Measurements from ENCODE around the gene DDX17.

DDX17 gene

DNA sequence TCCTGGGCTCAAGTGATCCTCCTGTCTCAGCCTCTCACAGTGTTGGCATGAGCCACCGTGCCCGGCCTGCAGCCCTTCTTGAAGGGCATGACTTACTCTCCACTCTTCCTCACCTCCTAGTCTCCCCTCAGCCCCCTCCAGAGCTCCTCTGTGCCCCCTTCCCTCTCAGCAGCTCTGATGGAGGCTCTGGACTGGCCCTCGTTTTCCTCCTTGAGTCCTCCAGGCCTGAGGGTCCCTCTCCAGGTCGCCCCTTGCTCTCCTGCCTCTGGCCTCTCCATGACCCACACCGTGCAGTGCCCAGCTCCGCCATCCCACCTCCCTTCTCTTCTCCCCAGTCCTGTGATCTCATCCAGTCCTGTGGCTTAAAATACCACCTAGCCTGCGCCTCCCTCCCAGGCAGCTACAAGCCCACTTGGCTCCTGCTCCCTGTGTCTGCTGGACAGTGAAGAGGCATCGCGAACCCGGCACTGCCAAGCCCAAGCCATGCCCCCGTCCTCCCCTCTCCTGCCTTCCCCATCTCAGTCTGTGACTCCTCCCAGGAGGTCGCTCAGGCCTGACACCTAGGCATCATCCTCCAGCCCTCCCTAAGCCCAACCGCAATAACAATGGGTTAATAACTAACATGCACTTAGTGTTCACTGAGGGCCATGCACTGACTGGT, 63.0 kb downstream of the DDX17 start:
- no peak overlapping the region for H3K4me3 ChIP-seq (ENCODE audit: low read depth, low read length)
- TF ChIP-seq, protein P1, sequence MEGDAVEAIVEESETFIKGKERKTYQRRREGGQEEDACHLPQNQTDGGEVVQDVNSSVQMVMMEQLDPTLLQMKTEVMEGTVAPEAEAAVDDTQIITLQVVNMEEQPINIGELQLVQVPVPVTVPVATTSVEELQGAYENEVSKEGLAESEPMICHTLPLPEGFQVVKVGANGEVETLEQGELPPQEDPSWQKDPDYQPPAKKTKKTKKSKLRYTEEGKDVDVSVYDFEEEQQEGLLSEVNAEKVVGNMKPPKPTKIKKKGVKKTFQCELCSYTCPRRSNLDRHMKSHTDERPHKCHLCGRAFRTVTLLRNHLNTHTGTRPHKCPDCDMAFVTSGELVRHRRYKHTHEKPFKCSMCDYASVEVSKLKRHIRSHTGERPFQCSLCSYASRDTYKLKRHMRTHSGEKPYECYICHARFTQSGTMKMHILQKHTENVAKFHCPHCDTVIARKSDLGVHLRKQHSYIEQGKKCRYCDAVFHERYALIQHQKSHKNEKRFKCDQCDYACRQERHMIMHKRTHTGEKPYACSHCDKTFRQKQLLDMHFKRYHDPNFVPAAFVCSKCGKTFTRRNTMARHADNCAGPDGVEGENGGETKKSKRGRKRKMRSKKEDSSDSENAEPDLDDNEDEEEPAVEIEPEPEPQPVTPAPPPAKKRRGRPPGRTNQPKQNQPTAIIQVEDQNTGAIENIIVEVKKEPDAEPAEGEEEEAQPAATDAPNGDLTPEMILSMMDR (IDR thresholded peaks at IDR 0.05; ENCODE audit: borderline replicate concordance, insufficient read depth, low read depth, low read length) = no peak

- no peak overlapping the region for H3K4me3 ChIP-seq (ENCODE audit: low read depth, low read length)
- TF ChIP-seq, protein P1 (IDR thresholded peaks at IDR 0.05; ENCODE audit: borderline replicate concordance, insufficient read depth, low read depth, low read length) = no peak
These were observed 64.4 kb downstream of the DDX17 start for GRCh38 chr22:38441620-38442287.

DNA sequence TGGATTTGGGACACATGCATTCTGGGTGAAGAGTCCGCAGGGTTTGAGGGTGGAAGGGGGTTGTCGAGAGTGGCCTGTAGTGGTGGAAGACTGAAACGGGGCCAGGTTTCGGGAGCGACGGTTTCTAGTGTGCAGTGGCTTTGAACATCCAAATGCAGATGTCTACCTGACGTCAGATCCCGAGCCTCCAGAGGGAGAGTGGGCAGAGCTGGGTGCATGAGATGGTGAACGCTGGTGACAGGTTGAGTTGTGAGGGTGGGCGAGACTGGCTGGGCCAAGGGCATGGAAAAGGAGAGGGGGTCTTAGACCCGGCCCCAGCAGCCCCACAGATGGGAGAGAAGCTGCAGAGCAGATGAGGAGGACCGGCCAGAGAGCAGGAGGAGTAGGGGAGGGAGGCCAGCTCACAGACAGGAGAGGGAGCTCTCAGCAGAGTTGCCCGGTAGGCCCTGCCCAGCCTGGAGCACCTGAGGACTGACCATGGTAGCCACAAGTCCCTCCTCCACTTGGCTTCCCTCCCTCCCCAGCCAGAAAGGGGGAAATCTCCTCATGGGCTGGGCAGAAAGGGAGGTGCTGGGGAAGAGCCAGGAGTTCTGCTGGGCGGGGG, 65.3 kb downstream of the DDX17 start:
- TF ChIP-seq, protein P1 (IDR thresholded peaks at IDR 0.05; ENCODE audit: borderline replicate concordance, insufficient read depth, low read depth, low read length) = no peak
- H3K4me3 ChIP-seq (ENCODE audit: low read depth, low read length) = no peak overlapping the region

GRCh38 chr22:38437416-38437815, 68.7 kb downstream of the DDX17 start:
- no peak overlapping the region for H3K4me3 ChIP-seq (ENCODE audit: low read depth, low read length)
- TF ChIP-seq, protein P1 (IDR thresholded peaks at IDR 0.05; ENCODE audit: borderline replicate concordance, insufficient read depth, low read depth, low read length) = no peak

DNA sequence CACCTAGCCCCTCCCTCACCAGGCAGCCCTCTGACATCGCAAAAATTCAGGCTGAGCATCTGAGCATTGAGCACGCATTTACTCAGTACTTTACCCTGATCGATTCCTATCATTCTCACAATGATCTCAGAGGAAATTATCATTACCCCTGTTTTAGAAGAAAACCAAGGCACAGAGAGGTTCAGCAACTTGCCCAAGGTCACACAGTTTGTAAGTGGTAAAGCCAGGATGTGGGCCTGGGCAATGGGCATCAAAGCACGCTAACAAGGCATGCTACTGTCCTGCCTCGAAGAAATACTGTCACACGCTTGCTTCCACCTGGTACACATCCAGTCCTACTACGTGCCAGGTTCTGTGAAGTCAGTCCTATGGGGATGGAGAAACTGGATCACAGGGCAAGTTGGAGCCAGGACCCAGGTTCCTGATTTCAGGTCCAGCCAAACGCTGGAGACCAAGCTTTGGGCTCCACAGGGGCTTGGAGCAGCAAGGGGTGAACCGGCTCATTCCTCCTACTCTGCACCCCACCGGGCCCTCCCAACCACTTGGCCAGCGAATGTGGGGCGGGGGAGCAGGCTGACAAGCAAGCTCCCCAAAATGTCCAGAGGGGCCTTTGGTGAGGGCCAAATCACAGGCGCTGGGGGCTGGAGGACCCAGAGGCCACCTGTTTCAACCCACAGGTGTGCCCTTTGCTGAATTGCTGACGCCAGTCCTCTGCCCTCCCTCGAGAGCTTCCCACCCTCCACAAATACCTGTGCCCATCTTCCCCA, 69.3 kb downstream of the DDX17 start:
- no peak overlapping the region for H3K4me3 ChIP-seq (ENCODE audit: low read depth, low read length)
- TF ChIP-seq, protein P1 (IDR thresholded peaks at IDR 0.05; ENCODE audit: borderline replicate concordance, insufficient read depth, low read depth, low read length) = no peak

GRCh38 chr22:38435965-38436364, 70.1 kb downstream of the DDX17 start:
- no peak overlapping the region for H3K4me3 ChIP-seq (ENCODE audit: low read depth, low read length)
- TF ChIP-seq, protein P1 (IDR thresholded peaks at IDR 0.05; ENCODE audit: borderline replicate concordance, insufficient read depth, low read depth, low read length) = no peak

All from GM12875 (cell line).